Neural cell (in vitro differentiated cells): ENCODE data around the gene HPD. TPM values are rescaled to one million over a fixed set of nuclear protein-coding genes. Genes with fewer than 3 reads are reported as not detected.
A peak's percentile ranks its signal among the peaks of the same experiment; 100 is the strongest.

ENCODE experiments used
- H2AFZ ChIP-seq: fragments of 200-600, 300-800 bp; sonication (generic), shearing (Covaris generic); 2 replicates; pipeline ENCODE4 v1.6.0; 2014; ENCODE audit warnings: low read depth, mild to moderate bottlenecking, antibody characterized with exemption, low read length, moderate library complexity
- H3F3A ChIP-seq: fragments of 200-600 bp; shearing (Covaris generic); 2 replicates; pipeline ENCODE4 v1.6.1; 2016; ENCODE audit warnings: mild to moderate bottlenecking, moderate library complexity, mixed read lengths, antibody characterized with exemption, low read length; ENCODE audit not compliant: insufficient read depth, poor library complexity, severe bottlenecking
- H3K27ac ChIP-seq: fragments of 200-600, 300-800 bp; sonication (generic), shearing (Covaris generic); 2 replicates; pipeline ENCODE4 v1.5.1; 2014; ENCODE audit warnings: mild to moderate bottlenecking, low read length, moderate library complexity
- H3K27me3 ChIP-seq: fragments of 300-800, 200-600 bp; sonication (generic), shearing (Covaris generic); 2 replicates; pipeline ENCODE4 v1.6.0; 2014; ENCODE audit warnings: mild to moderate bottlenecking, low read depth, low read length, moderate library complexity; ENCODE audit not compliant: insufficient read depth
- H3K36me3 ChIP-seq: fragments of 300-800, 200-600 bp; sonication (generic), shearing (Covaris generic); 2 replicates; pipeline ENCODE4 v1.5.1; 2014; ENCODE audit warnings: mild to moderate bottlenecking, antibody characterized with exemption, low read length, moderate library complexity; ENCODE audit not compliant: insufficient read depth
- H3K4me2 ChIP-seq: fragments of 300-800, 200-600 bp; sonication (generic), shearing (Covaris generic); 2 replicates; pipeline ENCODE4 v1.6.0; 2014; ENCODE audit warnings: mild to moderate bottlenecking, low read length
- H3K4me3 ChIP-seq: fragments of 300-800, 200-600 bp; sonication (generic), shearing (Covaris generic); 2 replicates; pipeline ENCODE4 v1.5.1; 2014; ENCODE audit warnings: mild to moderate bottlenecking, low read length, moderate library complexity
- H3K79me2 ChIP-seq: fragments of 200-600 bp; shearing (Covaris generic); replicated peaks from 2 replicates; pipeline ENCODE4 v1.6.0; 2014; ENCODE audit warnings: mild to moderate bottlenecking, low read length, moderate library complexity; ENCODE audit not compliant: insufficient read depth
- H3K9ac ChIP-seq: fragments of 300-800, 200-600 bp; sonication (generic), shearing (Covaris generic); 2 replicates; pipeline ENCODE4 v1.6.1; 2016; ENCODE audit warnings: mild to moderate bottlenecking, low read length, mixed read lengths
- H3K9me2 ChIP-seq: fragments of 200-600 bp; shearing (Covaris generic); 2 replicates; pipeline ENCODE4 v1.6.1; 2016; ENCODE audit warnings: mild to moderate bottlenecking, low read length, mixed read lengths; ENCODE audit not compliant: insufficient read depth
- H3K9me3 ChIP-seq: fragments of 200-600, 300-800 bp; sonication (generic), shearing (Covaris generic); 2 replicates; pipeline ENCODE4 v1.6.1; 2016; ENCODE audit warnings: mild to moderate bottlenecking, mixed run types, low read length, moderate library complexity, mixed read lengths
- H4K20me1 ChIP-seq: fragments of 200-600 bp; shearing (Covaris generic); 2 replicates; pipeline ENCODE4 v1.6.1; 2016; ENCODE audit warnings: mild to moderate bottlenecking, mixed run types; ENCODE audit not compliant: insufficient read depth
- EP300 ChIP-seq: fragments of 450-650 bp; conservative IDR thresholded peaks from 2 replicates; pipeline ENCODE4 v1.6.1; 2014; ENCODE audit warnings: antibody characterized with exemption, mild to moderate bottlenecking, moderate library complexity; ENCODE audit not compliant: poor library complexity, severe bottlenecking
- EZH2 ChIP-seq: fragments of 200-600, 300-800 bp; shearing (Covaris generic), sonication (generic); IDR thresholded peaks from 2 replicates; pipeline ENCODE4 v1.6.1; 2014; ENCODE audit warnings: antibody characterized with exemption, low read length, borderline replicate concordance, mild to moderate bottlenecking; ENCODE audit not compliant: insufficient read depth, poor library complexity, severe bottlenecking
- MXI1 ChIP-seq: fragments of 450-650 bp; conservative IDR thresholded peaks from 2 replicates; pipeline ENCODE4 v1.6.1; 2014; ENCODE audit warnings: antibody characterized with exemption, mild to moderate bottlenecking; ENCODE audit not compliant: poor library complexity, severe bottlenecking
- POLR2AphosphoS5 ChIP-seq: IDR thresholded peaks from 2 replicates; pipeline ENCODE4 v1.6.1; 2012
- RAD21 ChIP-seq: fragments of 450-650 bp; conservative IDR thresholded peaks from 2 replicates; pipeline ENCODE4 v1.6.1; 2014; ENCODE audit warnings: antibody characterized with exemption, mild to moderate bottlenecking, moderate library complexity
- SMC3 ChIP-seq: fragments of 450-650 bp; conservative IDR thresholded peaks from 2 replicates; pipeline ENCODE4 v1.6.1; 2014; ENCODE audit warnings: antibody characterized with exemption, mild to moderate bottlenecking, moderate library complexity; ENCODE audit not compliant: poor library complexity
- TAF1 ChIP-seq: IDR thresholded peaks from 2 replicates; pipeline ENCODE4 v1.6.1; 2012; ENCODE audit warnings: low read depth
- polyA plus RNA-seq: library from polyadenylated mRNA; depleted of rRNA; stranded (reverse); fragments of >200 nt; gene quantifications from 2 replicates; pipeline ENCODE4 v1.2.3, GENCODE V29; 2014
- TF ChIP-seq, protein P1 (sequence below): fragments of 450-650 bp; IDR thresholded peaks from 2 replicates; pipeline ENCODE4 v1.5.1; 2014; ENCODE audit warnings: antibody characterized with exemption, mild to moderate bottlenecking, moderate library complexity; ENCODE audit not compliant: poor library complexity, severe bottlenecking

Gene HPD
- polyA plus RNA-seq, 1 donor from 2014 or later, result not detected

DNA sequence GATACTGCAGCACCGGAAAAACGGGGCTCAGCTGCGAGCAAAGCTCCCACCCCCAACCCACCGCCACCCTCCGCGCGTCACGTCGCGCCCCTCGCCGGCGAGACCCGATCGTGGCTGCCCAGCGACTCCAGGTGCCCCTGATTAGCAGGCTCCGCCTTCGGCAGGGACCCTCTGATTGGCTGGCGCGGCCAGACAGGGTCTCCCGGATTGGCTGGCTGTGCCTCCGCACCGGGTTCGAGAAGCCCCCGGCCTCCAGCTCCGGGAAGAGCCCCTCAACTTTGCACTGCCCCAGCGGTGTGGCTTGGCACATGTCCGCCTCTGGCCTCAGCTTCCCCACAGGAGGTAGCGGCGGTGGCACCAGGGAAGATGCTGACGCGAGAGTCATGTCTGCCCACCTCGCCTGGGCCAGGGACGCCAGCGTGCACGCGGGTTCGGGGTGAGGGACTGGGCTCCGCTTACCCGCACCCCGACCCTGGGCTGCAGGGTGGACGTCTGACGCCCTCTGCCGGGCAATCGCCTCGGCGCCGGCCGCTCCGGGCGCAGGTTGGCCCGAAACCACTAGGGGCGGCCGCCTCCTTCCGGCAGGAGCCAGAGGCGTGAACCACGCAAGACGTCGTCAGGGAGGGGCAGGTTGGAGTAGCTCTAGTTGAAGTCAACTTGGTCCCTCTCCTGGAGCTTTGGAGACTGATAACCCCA, 64.7 kb downstream of the HPD start:
- peak overlapping the region; percentile 56 for H3K27ac ChIP-seq
- no peaks in the 10 kb centered on the region for H3K9me2 ChIP-seq
- H3K4me3 ChIP-seq, result peak overlapping the region; percentile 62
- H2AFZ ChIP-seq, result no peak overlapping the region
- peaks cover 25% of the 10 kb centered on the region for H3K79me2 ChIP-seq
- peak overlapping the region; percentile 37 for H3K4me2 ChIP-seq
- no peaks in the 10 kb centered on the region for H3K9me3 ChIP-seq
- H3F3A ChIP-seq, result no peaks in the 10 kb centered on the region
- no peaks in the 10 kb centered on the region for H3K36me3 ChIP-seq
- peak overlapping the region; percentile 28 for H3K9ac ChIP-seq
- peak; percentile 76 for TF ChIP-seq SMC3
- peak; percentile 74 for TF ChIP-seq RAD21
- TF ChIP-seq, protein P1, sequence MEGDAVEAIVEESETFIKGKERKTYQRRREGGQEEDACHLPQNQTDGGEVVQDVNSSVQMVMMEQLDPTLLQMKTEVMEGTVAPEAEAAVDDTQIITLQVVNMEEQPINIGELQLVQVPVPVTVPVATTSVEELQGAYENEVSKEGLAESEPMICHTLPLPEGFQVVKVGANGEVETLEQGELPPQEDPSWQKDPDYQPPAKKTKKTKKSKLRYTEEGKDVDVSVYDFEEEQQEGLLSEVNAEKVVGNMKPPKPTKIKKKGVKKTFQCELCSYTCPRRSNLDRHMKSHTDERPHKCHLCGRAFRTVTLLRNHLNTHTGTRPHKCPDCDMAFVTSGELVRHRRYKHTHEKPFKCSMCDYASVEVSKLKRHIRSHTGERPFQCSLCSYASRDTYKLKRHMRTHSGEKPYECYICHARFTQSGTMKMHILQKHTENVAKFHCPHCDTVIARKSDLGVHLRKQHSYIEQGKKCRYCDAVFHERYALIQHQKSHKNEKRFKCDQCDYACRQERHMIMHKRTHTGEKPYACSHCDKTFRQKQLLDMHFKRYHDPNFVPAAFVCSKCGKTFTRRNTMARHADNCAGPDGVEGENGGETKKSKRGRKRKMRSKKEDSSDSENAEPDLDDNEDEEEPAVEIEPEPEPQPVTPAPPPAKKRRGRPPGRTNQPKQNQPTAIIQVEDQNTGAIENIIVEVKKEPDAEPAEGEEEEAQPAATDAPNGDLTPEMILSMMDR, result peak; percentile 99
- TF ChIP-seq EZH2, result no peak
- peak; percentile 76 for TF ChIP-seq MXI1
- peak; percentile 22 for TF ChIP-seq POLR2AphosphoS5
- H4K20me1 ChIP-seq, result peaks cover 35% of the 10 kb centered on the region
- peaks cover 11% of the 10 kb centered on the region for H3K27me3 ChIP-seq

DNA sequence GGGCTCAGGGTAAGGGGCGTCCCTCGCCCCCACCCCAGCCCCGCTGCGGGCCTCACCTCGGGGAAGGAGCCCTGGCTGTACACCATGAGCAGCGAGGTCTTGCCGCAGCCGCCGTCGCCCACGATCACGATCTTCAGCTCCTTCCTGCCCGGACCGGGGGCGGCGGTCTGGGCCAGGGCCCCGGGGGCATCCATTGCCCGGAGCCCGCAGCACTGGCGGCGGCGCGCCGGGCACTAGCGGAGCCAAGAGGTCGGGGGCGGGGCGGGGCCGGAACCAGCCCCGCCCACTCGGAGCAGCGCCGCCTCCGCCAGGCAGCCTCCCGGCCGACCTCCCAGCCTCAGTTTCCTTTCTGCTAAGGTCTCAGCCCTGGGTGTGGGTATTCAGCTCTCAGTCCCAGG, 65.2 kb downstream of the HPD start, which contains the start of gene RHOF:
RHOF (minus strand) TSS at position 249 of the 398 bp plus-strand sequence; CDS start at position 194, 55 bp downstream.
- no peaks in the 10 kb centered on the region for H3K36me3 ChIP-seq
- H3K27me3 ChIP-seq, result peaks cover 11% of the 10 kb centered on the region
- H3K4me3 ChIP-seq, result peak within 1 kb of the TSS; percentile 62
- H3K9me3 ChIP-seq, result no peaks in the 10 kb centered on the region
- peak within 1 kb of the TSS; percentile 44 for H3K9ac ChIP-seq
- H3K4me2 ChIP-seq, result peak within 1 kb of the TSS; percentile 37
- no peaks in the 10 kb centered on the region for H3K9me2 ChIP-seq
- peaks cover 19% of the 10 kb centered on the region for H3K79me2 ChIP-seq
- no peaks in the 10 kb centered on the region for H3F3A ChIP-seq
- H3K27ac ChIP-seq, result peak within 1 kb of the TSS; percentile 56
- H2AFZ ChIP-seq, result no peak within 1 kb of the TSS
- peaks cover 30% of the 10 kb centered on the region for H4K20me1 ChIP-seq
- TF ChIP-seq EP300, result no peak
- TF ChIP-seq MXI1, result no peak
- TF ChIP-seq EZH2, result no peak
- no peak for TF ChIP-seq POLR2AphosphoS5
- TF ChIP-seq, protein P1, result no peak
- no peak for TF ChIP-seq TAF1
